HG03520 (cell line): ENCODE results near the gene ABCB4.
"Not testable (repeated sequence)": the region's sequence is repeated elsewhere in the genome, so short reads cannot be mapped to it uniquely, and the experiment has no call there.

Experiments
- ATAC-seq: cut with Tn5 transposase; IDR thresholded peaks from one replicate; pipeline ENCODE4 v1.9.1; 2021; ENCODE audit warnings: mild to moderate bottlenecking, moderate library complexity; ENCODE audit not compliant: unreplicated experiment

The ABCB4 gene

DNA sequence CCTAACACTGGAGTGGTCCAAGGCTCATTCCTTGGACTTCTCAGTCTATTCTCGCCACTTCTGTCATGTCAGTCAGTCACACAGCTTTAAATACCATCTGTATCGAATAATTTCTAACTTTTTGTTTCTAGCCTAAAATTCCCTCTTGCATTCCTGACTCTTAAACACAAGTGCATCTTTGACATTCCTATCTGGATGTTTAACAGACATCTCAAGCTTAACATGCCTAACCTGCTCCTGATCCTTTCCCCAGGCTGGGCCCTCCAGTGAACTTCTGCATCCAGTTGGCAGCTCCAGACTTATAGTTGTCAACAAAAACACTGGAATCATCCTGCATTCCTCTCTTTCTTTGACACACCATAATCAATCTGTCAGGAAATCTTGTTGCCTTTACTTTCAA is 4.5 kb upstream of the ABCB4 start:
- no peak for ATAC-seq

DNA sequence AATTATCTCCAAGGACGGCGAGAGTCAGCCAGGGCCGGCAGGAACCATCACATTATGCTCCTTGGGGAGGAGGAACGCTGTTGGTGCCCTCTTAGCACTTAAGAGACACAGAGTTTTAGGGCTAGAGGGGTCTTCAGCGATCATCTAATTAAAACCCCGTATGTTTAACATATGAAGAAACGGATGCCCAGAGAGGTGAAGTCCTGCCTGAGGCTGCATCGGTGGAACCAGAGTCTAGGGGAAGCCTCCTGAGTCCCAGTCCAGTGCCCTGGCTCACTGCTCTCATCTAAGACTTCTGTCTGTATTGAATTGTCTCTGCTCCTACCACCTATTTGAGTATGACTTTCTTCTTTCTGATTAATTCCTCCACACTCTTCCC is 688 bp upstream of the ABCB4 start:
- no peak for ATAC-seq

DNA sequence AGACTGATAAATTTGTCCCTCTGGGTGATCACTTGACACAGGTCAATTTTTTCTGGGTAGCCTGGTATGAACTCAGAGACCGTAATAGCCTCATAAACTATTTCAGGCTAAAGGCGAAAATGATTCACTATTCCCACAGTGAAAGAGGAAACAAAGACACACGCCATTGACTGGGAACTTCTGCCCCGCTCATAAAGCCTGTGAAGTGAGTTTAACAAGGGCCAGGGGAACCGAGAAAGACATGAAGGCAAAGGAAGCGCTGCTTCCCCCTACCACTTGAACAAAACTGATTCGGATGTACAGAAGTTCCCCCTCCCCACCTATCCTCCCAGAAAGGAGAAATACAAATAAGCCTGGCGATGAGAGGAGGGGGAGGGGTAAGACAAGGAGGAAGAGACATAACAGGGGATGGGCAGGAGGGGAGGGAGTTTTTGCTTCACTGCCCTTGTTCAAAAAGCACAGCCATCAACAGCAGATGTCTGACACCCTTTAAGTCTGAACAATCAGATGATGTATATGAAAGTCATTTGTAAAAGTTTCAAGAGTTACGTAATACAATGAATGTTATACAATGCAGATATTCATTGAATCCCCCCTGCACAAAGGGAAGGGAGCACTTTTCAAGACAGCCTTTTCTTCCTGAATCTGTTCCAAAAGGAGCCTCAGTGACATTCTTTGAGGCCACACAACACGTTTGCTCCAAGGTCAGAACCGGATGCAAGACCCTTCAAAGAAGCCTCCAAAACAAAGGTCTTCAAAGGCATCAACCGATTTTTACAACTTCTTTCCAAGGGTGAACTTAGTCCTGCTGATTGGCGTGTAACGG is 734 bp downstream of the ABCB4 start:
- peak; percentile 74 for ATAC-seq

DNA sequence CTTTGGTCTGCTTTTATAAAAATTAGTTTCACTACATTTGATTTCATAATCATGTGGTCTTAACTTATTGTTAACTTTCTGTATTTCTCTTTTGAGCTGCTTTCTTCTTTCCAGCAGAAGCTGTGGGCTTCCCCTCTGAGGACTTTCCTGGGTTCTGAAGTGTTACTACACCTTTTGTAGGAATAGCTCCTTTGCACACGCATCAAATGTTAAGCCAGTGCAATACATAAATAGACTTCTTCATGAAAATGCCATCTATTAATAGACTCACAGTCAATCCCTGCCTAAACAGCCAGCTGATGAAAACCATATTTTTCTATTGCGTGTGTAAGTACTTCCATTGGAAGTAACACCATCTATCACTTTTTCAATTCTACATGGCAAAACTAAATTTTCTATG is 1.5 kb downstream of the ABCB4 start:
- no peak for ATAC-seq

DNA sequence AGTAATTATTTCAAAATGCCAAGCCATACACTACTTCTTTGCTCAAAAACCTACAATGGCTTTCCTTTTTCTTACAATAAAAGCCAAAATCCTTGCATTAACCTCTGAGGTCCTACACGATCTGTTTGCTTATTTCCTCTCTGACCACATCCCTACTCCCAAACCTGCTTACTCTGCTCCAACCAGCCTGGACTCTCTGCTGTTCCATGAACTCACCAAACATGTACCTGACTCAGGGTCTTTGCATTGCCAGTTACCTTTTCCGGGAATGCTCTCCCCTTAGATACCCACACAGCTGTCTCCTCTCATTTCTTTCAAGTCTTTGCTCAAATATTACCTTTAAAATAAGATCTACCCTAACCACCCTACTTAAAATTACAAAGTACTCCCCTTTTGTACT is 2.3 kb downstream of the ABCB4 start:
- no peak for ATAC-seq

DNA sequence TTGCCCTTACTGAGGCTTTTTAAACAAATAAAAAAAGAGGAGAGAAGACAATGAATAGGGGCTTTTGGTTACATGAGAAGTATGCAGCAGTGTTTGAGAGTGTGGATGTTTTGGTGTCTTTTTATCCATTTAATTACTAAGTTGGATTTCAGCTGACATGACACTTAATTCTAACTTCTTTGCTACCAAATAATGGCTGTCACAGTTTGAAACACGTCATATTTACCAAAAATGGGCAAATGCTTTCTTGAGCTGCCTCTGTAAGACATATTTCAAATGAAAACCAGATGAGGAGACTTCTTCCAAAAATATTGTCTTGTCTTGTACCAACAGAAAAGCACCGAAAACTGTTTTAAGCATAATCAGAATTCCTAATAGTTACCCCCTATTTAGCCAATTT is 4.0 kb downstream of the ABCB4 start:
- no peak for ATAC-seq

DNA sequence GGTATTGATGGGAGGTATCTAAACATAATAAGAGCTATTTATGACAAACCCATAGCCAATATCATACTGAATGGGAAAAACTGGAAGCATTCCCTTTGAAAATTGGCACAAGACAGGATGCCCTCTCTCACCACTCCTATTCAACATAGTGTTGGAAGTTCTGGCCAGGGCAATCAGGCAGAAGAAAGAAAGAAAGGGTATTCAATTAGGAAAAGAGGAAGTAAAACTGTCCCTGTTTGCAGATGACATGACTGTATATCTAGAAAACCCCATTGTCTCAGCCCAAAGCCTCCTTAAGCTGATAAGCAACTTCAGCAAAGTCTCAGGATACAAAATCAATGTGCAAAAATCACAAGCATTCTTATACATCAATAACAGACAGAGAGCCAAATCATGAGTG is 6.3 kb downstream of the ABCB4 start:
- not testable (repeated sequence) for ATAC-seq

DNA sequence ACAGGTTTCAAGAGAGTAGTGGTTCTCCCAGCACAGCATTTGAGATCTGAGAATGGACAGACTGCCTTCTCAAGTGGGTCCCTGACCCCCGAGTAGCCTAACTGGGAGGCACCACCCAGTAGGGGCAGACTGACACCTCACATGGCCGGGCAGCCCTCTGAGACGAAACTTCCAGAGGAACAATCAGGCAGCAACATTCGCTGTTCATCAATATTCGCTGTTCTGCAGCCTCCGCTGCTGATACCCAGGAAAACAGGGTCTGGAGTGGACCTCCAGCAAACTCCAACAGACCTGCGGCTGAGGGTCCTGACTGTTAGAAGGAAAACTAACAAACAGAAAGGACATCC is 10.0 kb downstream of the ABCB4 start:
- ATAC-seq: not testable (repeated sequence)

DNA sequence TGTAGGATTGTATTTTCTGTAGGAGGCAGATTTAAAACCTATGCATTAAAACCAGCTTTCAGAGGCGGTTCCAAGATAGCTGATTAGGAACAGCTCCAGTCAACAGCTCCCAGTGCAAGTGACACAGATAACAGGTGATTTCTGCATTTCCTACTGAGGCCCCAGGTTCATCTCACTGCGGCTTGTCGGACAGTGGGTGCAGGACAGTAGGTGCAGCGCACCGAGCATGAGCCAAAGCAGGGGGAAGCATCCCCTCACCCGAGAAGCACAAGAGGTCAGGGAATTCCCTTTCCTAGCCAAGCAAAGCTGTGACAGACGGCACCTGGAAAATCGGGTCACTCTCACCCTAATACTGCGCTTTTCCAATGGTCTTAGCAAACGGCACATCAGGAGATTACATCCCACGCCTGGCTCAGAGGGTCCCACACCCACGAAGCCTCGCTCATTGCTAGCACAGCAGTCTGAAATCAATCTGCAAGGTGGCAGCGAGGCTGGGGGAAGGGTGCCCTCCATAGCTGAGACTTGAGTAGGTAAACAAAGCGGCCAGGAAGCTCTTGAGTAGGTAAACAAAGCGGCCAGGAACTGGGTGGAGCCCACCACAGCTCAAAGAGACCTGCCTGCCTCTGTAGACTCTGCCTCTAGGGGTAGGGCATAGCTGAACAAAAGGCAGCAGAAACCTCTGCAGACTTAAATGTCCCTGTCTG is 10.5 kb downstream of the ABCB4 start:
- ATAC-seq: not testable (repeated sequence)

DNA sequence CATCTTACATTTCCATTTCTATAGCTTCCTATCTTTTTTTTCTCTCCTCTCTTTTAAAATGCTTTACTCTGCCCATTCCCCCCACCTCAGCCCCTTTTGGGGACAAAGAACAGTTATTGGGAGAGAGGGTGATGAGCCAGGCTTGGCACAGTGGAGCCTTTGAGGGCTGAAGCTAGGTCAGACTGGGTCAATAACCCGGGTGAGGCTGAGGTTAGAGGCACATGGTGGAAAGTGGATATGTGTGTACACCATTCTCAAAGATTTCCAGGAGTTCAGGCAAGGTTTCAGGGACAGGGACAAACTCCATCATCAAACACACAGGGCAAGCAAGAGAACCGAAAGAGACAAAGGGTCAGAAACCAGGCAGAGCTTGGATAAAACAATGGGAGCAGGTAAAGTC is 11.5 kb downstream of the ABCB4 start:
- no peak for ATAC-seq

DNA sequence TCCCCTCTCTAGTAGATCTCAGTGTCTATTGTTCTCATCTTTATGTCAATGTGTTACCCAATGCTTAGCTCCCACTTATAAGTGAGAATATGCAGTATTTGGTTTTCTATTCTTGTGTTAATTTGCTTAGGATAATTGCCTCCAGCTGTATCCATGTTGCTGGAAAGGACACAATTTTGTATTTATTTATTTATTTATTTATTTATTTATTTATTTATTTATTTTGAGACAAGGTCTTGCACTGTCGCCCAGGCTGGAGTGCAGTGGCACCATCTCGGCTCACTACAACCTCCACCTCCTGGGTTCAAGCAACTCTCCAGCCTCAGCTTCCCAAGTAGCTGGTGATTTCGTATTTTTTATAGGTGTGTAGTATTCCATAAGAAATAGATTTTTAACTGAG is 15.0 kb downstream of the ABCB4 start:
- ATAC-seq: not testable (repeated sequence)

DNA sequence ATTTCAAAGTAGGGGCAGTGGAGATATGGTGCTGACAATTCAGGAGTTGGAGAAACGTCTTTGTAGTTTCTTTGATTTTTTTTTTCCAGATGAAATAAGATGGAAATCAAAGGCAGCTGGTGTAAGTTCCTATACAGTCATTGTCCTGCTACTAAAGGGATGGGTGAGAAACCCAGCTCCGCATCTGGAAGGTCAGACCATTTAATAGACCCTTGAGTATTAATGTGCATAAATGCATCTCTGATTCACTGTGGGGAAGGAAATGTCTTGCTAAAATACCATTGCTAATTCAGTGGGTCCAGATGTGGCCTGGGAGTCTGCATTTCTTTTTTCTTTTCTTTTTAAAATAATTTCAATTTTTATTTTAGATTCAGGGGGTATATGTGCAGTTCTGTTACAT is 15.5 kb downstream of the ABCB4 start:
- ATAC-seq: no peak

DNA sequence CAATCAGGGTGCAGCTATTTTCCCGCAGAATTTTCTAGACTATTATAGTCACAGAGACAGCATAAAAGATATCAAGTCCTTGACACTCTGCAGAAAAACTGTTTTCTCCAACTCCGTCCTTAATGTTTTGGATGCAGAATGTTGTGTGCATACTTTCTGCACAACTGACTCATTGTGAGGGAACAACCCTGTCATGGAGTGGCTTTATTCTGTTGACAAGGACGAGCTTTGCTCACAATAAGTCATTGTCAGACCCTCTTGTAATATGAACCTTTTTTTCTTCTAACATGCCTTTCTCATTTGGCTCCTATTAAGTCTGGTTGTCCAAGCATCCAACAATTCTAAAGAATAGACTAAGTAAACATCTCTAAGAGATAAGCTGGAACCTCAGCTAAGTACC is 17.3 kb downstream of the ABCB4 start:
- ATAC-seq: no peak

DNA sequence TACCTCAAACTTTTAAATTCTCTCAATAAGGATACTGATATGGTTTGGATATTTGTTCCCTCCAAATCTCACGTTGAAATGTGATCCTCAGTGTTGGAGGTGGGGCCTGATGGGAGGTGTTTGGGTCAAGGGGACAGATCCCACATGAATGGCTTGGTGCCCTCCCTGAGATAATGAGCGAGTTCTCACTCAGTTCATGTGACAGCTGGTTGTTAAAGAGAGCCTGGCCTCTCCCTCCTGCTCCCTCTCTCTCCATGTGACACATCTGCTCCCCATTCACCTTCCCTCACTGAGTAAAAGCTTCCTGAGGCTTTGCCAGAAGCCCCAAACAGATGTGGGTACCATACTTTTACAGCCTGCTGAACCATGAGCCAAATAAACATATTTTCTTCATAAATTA is 19.2 kb downstream of the ABCB4 start:
- ATAC-seq: no peak

DNA sequence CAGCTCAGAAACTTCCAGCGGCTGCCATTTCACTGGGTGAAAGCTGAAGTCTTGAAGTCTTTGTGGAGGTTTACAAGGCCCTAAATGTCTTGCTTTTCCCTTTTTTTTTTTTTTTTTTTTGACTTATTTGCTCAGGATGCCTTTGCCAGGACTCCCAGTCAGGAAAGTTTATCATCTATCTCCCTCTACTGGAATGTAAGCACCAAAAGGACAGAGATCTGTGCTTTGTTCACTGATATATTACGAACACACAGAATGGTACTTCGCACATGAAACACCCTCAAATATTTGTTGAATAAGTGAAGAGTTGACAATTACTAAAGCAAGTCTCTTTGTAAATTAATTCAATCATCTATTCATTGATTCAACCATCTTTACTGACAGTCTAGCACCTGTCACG is 23.2 kb downstream of the ABCB4 start:
- ATAC-seq: no peak

DNA sequence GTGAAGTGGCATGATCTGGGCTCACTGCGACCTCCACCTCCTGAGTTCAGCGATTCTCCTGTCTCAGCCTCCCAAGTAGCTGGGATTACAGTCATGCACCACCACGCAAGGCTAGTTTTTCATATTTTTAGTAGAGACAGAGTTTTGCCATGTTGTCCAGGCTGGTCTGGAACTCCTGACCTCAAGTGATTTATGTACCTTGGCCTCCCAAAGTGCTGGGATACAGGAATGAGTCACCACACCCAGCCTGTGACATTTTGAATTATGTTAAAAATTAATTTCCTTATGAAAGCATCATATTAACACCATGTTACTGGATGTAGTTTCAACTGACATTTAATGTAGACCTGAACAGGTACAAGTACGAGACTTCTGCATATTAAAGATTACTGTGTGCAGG is 24.3 kb downstream of the ABCB4 start:
- no peak for ATAC-seq

DNA sequence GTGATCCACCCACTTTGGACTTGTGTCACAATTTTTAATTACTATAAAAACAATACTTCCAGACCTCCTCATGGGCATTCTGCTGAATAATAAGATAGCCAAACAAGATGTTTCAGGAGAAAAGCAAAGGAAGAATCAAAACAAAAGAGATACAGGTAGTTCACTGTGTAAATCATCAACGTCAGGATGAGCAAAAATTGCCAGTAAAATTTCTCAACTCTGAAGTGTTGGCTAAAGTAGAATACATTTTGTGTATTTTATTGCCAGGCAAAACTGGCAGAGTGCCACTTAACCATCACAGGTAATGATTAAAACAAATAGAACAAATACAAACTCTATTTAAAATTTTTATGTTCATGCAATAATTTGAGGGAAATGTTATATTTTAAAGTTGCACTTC is 24.8 kb downstream of the ABCB4 start:
- no peak for ATAC-seq

DNA sequence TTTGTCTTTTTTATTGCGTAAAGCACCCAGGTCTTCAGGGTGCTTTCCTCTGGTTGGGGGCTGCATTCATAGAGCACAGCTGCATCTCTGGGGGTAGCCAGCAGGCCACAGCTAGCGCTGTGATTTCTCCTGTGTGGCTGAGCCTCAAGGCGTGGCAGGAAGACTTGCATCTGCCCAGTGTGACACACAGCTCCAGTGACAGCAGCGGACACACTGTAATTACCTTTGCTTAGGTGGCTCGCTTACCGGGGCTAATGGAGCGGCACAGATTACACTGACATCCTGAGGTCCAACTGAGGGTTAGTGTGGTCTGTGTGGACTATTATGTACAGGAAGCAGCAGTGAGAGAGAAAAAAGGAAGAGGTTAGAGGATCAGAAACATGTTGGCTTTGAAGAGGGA is 27.1 kb downstream of the ABCB4 start:
- ATAC-seq: no peak

DNA sequence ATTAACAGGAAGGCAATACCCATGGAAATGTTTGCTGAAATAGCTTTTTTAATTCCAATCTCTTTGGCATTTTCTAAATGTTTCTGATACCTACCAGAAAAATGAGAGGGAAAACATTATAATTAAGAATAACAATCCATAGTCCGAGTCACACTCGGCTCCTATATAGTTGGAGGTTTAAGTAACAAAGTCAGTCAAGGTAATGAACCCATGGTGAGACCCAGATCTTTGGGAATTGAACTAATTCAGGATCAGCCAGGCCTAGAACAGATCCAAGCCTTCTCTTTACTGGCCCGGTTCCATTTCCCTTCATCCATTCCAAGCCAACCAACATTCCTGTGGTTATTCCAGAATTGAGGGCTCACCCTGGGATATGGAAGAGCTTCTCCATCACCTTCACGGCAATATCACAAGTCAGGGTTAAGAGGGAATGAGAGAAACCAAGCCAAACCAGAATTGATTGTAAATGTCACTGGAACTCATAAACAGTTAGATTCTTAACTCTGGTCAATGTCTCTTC is 28.3 kb downstream of the ABCB4 start:
- no peak for ATAC-seq

DNA sequence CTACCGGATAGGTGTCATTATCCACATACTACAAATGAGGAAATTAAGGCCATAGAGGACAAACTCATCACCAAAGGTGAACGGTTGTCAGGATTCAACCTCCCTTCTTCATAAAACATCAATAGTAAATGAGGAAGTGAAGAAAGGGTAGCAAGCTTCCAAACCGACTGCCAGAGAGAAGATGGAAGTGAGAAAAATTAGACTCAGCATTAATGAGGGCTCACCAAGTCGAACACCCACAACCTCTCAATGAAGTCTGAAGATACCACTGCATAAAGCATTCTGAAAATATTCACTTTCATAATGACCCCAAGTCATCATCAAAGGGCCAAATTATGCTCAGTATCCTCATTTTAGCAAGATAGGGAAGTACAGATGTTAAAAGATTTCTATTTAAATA is 29.6 kb downstream of the ABCB4 start:
- peak; percentile 84 for ATAC-seq

DNA sequence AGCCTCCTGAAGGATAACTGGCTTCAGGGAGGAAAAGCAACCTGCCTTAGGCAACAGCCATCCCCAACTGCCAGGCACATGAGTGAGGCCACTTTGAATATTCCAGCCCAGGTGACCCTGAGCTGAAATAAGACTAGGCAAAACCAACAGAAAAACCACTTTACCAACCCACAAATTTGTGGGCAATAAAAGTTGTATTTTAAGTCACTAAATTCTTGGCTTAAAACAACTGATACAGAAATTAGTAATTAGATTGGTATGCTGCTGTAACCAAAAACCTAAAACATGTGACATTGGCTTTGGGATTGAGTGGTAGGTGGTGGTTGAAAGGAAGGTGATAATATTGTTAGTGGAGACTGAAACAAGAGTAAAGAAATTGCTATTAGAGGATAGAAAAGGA is 39.9 kb downstream of the ABCB4 start:
- ATAC-seq: no peak

DNA sequence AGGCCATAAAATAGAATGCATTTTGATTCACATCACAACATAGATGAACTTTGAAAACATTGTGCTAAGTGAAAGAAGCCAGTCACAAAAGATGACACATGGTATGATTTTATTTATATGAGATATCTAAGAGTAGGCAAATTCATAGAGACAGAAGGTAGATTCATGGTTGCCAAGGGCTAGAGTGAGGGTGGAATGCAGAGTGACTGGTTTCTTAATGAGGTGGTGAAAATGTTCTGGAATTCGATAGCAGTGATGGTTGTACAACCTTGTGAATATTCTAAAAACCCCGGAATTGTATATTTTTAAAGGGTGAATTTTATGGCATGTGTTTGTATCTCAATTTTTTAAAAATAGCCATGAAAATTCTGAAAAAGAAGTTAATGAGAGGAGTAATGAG is 42.9 kb downstream of the ABCB4 start:
- ATAC-seq: no peak
